Karpas-422 (cell line): ENCODE data around the gene HTR2C. TPM values are rescaled to one million over a fixed set of nuclear protein-coding genes. Genes with fewer than 3 reads are reported as not detected.
"Not testable (repeated sequence)": the region's sequence is repeated elsewhere in the genome, so short reads cannot be mapped to it uniquely, and the experiment has no call there.

Experiments used
- DNase-seq: peaks from one replicate; pipeline ENCODE4 v3.0.0-alpha.2; 2015
- H2AFZ ChIP-seq: fragments of 200-600 bp; sonication (generic); 2 replicates; pipeline ENCODE4 v1.6.1; 2014; ENCODE audit warnings: antibody characterized with exemption, low read length, mixed read lengths
- H3K27ac ChIP-seq: fragments of 200-600 bp; sonication (generic); 2 replicates; pipeline ENCODE4 v1.5.1; 2014; ENCODE audit warnings: mild to moderate bottlenecking, low read length, moderate library complexity
- H3K27me3 ChIP-seq: fragments of 200-600 bp; sonication (generic); 2 replicates; pipeline ENCODE4 v1.6.1; 2014; ENCODE audit warnings: low read length, mixed read lengths
- H3K36me3 ChIP-seq: fragments of 200-600 bp; sonication (generic); 2 replicates; pipeline ENCODE4 v1.6.1; 2014; ENCODE audit warnings: low read length, mixed read lengths; ENCODE audit not compliant: insufficient read depth
- H3K4me1 ChIP-seq: fragments of 200-600 bp; sonication (generic); 2 replicates; pipeline ENCODE4 v1.6.1; 2014; ENCODE audit warnings: mild to moderate bottlenecking, low read length, mixed read lengths
- H3K4me2 ChIP-seq: fragments of 200-600 bp; sonication (generic); 2 replicates; pipeline ENCODE4 v1.6.1; 2014; ENCODE audit warnings: low read length, low read depth, mild to moderate bottlenecking; ENCODE audit not compliant: poor library complexity, severe bottlenecking
- H3K4me3 ChIP-seq: fragments of 200-600 bp; sonication (generic); 2 replicates; pipeline ENCODE4 v1.5.1; 2014; ENCODE audit warnings: mild to moderate bottlenecking, antibody characterized with exemption, low read length, mixed read lengths
- H3K79me2 ChIP-seq: fragments of 200-600 bp; sonication (generic); 2 replicates; pipeline ENCODE4 v1.6.1; 2014; ENCODE audit warnings: mild to moderate bottlenecking, low read length, mixed read lengths
- H3K9ac ChIP-seq: fragments of 200-600 bp; sonication (generic); 2 replicates; pipeline ENCODE4 v1.6.0; 2014; ENCODE audit warnings: low read length
- H3K9me2 ChIP-seq: fragments of 200-600 bp; sonication (generic), shearing (Covaris generic); replicated peaks from 2 replicates; pipeline ENCODE4 v1.6.0; 2014; ENCODE audit warnings: mild to moderate bottlenecking, low read length, moderate library complexity; ENCODE audit not compliant: insufficient read depth
- H3K9me3 ChIP-seq: fragments of 300-700, 200-600 bp; sonication (generic); 2 replicates; pipeline ENCODE4 v1.6.1; 2014; ENCODE audit warnings: low read length, mixed read lengths
- H4K20me1 ChIP-seq: fragments of 200-600 bp; sonication (generic); 2 replicates; pipeline ENCODE4 v1.6.1; 2014; ENCODE audit warnings: mild to moderate bottlenecking, antibody characterized with exemption, low read length, low read depth; ENCODE audit not compliant: insufficient read depth
- total RNA-seq: library from RNA; depleted of rRNA; stranded (reverse); fragments of >200 nt; shearing (Covaris generic); gene quantifications from 2 replicates; pipeline ENCODE4 v1.2.3, GENCODE V29; 2014; ENCODE audit warnings: low replicate concordance

The HTR2C gene
- total RNA-seq, 1 experiment from 2014 or later: not detected

DNA sequence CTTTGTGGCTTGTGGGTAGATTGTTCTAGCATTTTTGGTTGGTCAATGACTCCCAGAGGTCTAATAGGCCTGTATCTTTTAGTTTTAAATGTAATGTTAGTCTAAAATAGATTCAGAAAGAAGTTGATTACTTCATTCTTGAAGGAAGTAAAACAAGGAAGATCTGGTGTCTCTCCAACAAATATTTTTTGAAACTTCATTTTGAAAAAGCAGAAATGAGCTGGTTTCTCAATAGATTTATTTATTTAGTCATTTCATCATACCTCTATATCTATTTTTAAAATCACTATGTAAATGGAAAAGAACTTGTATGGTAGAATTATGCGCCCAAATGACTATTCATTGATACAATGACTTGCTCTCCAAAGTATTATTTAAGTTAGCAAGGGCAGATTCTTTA is 7.2 kb downstream of the HTR2C start:
- H3K36me3 ChIP-seq: no peaks in the 10 kb centered on the region
- no peaks in the 10 kb centered on the region for H3K4me1 ChIP-seq
- DNase-seq: no peak
- H3K9me2 ChIP-seq: no peaks in the 10 kb centered on the region
- no peak overlapping the region for H3K4me2 ChIP-seq
- H3K27ac ChIP-seq: no peak overlapping the region
- no peaks in the 10 kb centered on the region for H3K79me2 ChIP-seq
- H2AFZ ChIP-seq: no peak overlapping the region
- no peaks in the 10 kb centered on the region for H4K20me1 ChIP-seq
- H3K9ac ChIP-seq: no peak overlapping the region
- H3K27me3 ChIP-seq: no peaks in the 10 kb centered on the region
- H3K4me3 ChIP-seq: no peak overlapping the region
- no peaks in the 10 kb centered on the region for H3K9me3 ChIP-seq

DNA sequence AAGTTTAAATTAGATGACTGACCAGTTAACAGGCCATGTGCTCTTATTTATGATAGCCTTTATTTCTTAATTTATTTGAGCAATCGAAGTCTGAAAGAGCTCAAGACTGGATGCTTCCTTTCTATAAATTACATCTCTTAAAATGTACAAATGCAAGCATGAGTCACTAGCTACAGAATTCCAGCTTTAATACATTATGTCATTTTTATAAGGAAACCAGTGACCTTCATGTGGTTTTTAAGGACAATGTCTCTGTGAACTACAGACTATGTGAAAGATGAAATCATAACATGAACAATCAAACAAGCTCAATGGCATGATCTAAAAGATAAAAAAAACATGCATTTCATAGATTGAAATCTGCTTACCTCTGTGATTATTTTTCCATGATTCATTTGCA is 15.4 kb downstream of the HTR2C start:
- no peaks in the 10 kb centered on the region for H3K79me2 ChIP-seq
- DNase-seq: no peak
- H4K20me1 ChIP-seq: no peaks in the 10 kb centered on the region
- H2AFZ ChIP-seq: no peak overlapping the region
- H3K9ac ChIP-seq: no peak overlapping the region
- no peak overlapping the region for H3K4me2 ChIP-seq
- H3K4me3 ChIP-seq: no peak overlapping the region
- peaks cover 3% of the 10 kb centered on the region; the same call in 1 of the 2 replicates for H3K4me1 ChIP-seq
- H3K27ac ChIP-seq: no peak overlapping the region
- H3K9me3 ChIP-seq: no peaks in the 10 kb centered on the region
- no peaks in the 10 kb centered on the region for H3K36me3 ChIP-seq
- H3K27me3 ChIP-seq: no peaks in the 10 kb centered on the region
- no peaks in the 10 kb centered on the region for H3K9me2 ChIP-seq

GRCh38 chrX:114599911-114600310 is 16.0 kb downstream of the HTR2C start:
- H3K9me2 ChIP-seq: no peaks in the 10 kb centered on the region
- H3K27me3 ChIP-seq: no peaks in the 10 kb centered on the region
- DNase-seq: no peak
- H3K4me3 ChIP-seq: no peak overlapping the region
- H3K4me1 ChIP-seq: peaks cover 3% of the 10 kb centered on the region; the same call in 1 of the 2 replicates
- H3K9me3 ChIP-seq: no peaks in the 10 kb centered on the region
- no peak overlapping the region for H2AFZ ChIP-seq
- no peak overlapping the region for H3K9ac ChIP-seq
- no peaks in the 10 kb centered on the region for H3K36me3 ChIP-seq
- no peaks in the 10 kb centered on the region for H3K79me2 ChIP-seq
- H4K20me1 ChIP-seq: no peaks in the 10 kb centered on the region
- no peak overlapping the region for H3K27ac ChIP-seq
- H3K4me2 ChIP-seq: no peak overlapping the region

DNA sequence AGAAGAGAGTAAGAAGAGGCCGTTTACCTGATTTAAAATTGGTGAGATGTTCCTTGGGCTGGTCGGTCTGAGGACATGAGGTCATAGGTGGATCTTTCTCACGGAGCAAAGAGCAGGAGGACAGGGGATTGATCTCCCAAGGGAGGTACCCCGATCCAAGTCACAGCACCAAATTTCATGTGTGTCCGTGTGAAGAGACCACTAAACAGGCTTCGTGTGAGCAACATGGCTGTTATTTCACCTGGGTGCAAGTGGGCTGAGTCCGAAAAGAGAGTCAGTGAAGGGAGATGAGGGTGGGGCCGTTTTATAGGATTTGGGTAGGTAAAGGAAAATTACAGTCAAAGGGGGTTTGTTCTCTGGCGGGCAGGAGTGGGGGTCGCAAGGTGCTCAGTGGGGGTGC is 22.7 kb downstream of the HTR2C start:
- not testable (repeated sequence) for DNase-seq, H3K4me2 ChIP-seq, H3K9ac ChIP-seq, H3K9me2 ChIP-seq, H4K20me1 ChIP-seq, H3K36me3 ChIP-seq, H3K4me3 ChIP-seq, H3K9me3 ChIP-seq, H3K79me2 ChIP-seq, H3K4me1 ChIP-seq, H3K27me3 ChIP-seq, H3K27ac ChIP-seq, H2AFZ ChIP-seq

DNA sequence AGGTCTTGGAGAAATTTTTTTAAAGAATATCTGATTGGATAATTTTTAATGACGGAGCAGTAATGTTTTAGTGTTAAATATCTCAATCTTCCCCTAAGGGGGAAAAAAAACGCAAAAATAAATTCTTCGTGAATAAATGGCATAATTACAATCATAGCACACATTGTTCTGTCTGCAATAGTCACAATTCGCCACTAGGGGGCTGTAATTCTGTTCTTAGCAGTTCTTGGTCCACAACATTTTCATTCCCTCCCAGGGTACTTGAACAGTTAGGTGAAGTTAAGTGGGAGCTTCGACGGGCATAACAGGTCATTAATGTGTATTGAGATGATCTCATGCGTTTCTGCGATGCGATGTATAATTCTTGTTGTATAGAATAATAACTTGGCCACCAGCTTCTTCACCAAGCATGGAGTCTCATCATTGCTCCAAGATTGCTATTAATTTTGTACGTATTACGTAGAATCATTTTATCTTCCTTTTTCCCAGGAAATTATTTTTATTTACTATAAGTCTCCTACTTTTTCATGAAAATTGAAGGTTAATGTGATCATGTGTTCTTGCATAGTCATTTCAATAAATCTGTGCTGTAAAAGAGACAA is 27.2 kb downstream of the HTR2C start:
- Histone ChIP-seq H3K9me3 (no peaks in the 10 kb centered on the region), H3K27ac (no peak overlapping the region), H3K79me2 (no peaks in the 10 kb centered on the region), H4K20me1 (no peaks in the 10 kb centered on the region), H3K9me2 (no peaks in the 10 kb centered on the region), H3K4me2 (no peak overlapping the region), H3K9ac (no peak overlapping the region), H3K27me3 (no peaks in the 10 kb centered on the region), H3K4me1 (no peaks in the 10 kb centered on the region), H2AFZ (no peak overlapping the region), H3K36me3 (no peaks in the 10 kb centered on the region), H3K4me3 (no peak overlapping the region)
- peak; percentile 79 for DNase-seq

GRCh38 chrX:114615765-114616164 is 31.9 kb downstream of the HTR2C start:
- Histone ChIP-seq H3K27me3 (no peaks in the 10 kb centered on the region), H2AFZ (no peak overlapping the region), H3K9me3 (no peaks in the 10 kb centered on the region), H3K9ac (no peak overlapping the region), H3K79me2 (no peaks in the 10 kb centered on the region), H3K4me1 (no peaks in the 10 kb centered on the region), H3K4me3 (no peak overlapping the region), H3K27ac (no peak overlapping the region), H3K9me2 (no peaks in the 10 kb centered on the region), H3K4me2 (no peak overlapping the region), H4K20me1 (no peaks in the 10 kb centered on the region), H3K36me3 (no peaks in the 10 kb centered on the region)
- no peak for DNase-seq

- Histone ChIP-seq H3K36me3 (no peaks in the 10 kb centered on the region), H3K79me2 (no peaks in the 10 kb centered on the region), H3K9me2 (no peaks in the 10 kb centered on the region), H3K9me3 (no peaks in the 10 kb centered on the region), H4K20me1 (no peaks in the 10 kb centered on the region), H3K4me2 (no peak overlapping the region), H2AFZ (no peak overlapping the region), H3K9ac (no peak overlapping the region), H3K27me3 (no peaks in the 10 kb centered on the region), H3K4me3 (no peak overlapping the region), H3K4me1 (no peaks in the 10 kb centered on the region), H3K27ac (no peak overlapping the region)
- DNase-seq: peak; percentile 65
These were observed 36.0 kb downstream of the HTR2C start for GRCh38 chrX:114619874-114620273.

- no peaks in the 10 kb centered on the region for H3K36me3 ChIP-seq
- no peak overlapping the region for H2AFZ ChIP-seq
- peak; percentile 67 for DNase-seq
- H3K27me3 ChIP-seq: no peaks in the 10 kb centered on the region
- no peak overlapping the region for H3K4me3 ChIP-seq
- H3K9me3 ChIP-seq: no peaks in the 10 kb centered on the region
- no peaks in the 10 kb centered on the region for H3K79me2 ChIP-seq
- H3K27ac ChIP-seq: no peak overlapping the region
- H3K4me2 ChIP-seq: no peak overlapping the region
- no peaks in the 10 kb centered on the region for H4K20me1 ChIP-seq
- no peak overlapping the region for H3K9ac ChIP-seq
- no peaks in the 10 kb centered on the region for H3K4me1 ChIP-seq
- H3K9me2 ChIP-seq: no peaks in the 10 kb centered on the region
These were observed 42.4 kb downstream of the HTR2C start for GRCh38 chrX:114626323-114626722.

- no peaks in the 10 kb centered on the region for H3K36me3 ChIP-seq
- H3K27ac ChIP-seq: no peak overlapping the region
- H4K20me1 ChIP-seq: no peaks in the 10 kb centered on the region
- H3K4me2 ChIP-seq: no peak overlapping the region
- no peak for DNase-seq
- no peaks in the 10 kb centered on the region for H3K27me3 ChIP-seq
- H3K4me3 ChIP-seq: no peak overlapping the region
- H2AFZ ChIP-seq: no peak overlapping the region
- no peaks in the 10 kb centered on the region for H3K4me1 ChIP-seq
- no peaks in the 10 kb centered on the region for H3K9me3 ChIP-seq
- H3K9me2 ChIP-seq: no peaks in the 10 kb centered on the region
- no peak overlapping the region for H3K9ac ChIP-seq
- H3K79me2 ChIP-seq: no peaks in the 10 kb centered on the region
These were observed 52.1 kb downstream of the HTR2C start for GRCh38 chrX:114635986-114636385.
